HepG2 (cell line): ENCODE data around the gene LHB. TPM values are rescaled to one million over a fixed set of nuclear protein-coding genes. Genes with fewer than 3 reads are reported as not detected.
A peak's percentile ranks its signal among the peaks of the same experiment; 100 is the strongest.

Experiments
- ATAC-seq: fragments of 200-7000 bp; cut with Tn5 transposase; 3 replicates; pipeline ENCODE4 v1.9.1; 2020; ENCODE audit warnings: mild to moderate bottlenecking, moderate library complexity
- BruUV-seq: library from RNA; stranded (reverse); fragments of 400-500 nt; replicated peaks from 2 replicates; lab custom pipeline; 2021; lab: Mats Ljungman, UMichigan
- CTCF ChIA-PET: fragments of 300-600 bp; formaldehyde crosslinking; extraction: SDS; loops from one replicate; lab custom pipeline; 2021; ENCODE audit warnings: low total read pairs, inconsistent platforms, low intra/inter-chr PET ratio; lab: Yijun Ruan, JAX
- POLR2A ChIA-PET: fragments of 350-600 bp; sonication (Branson Sonifier 250); formaldehyde crosslinking; loops from one replicate; lab custom pipeline; 2020; ENCODE audit warnings: antibody characterized with exemption, inconsistent platforms; lab: Yijun Ruan, JAX
- DNase-seq: peaks from one replicate; pipeline ENCODE4 v3.0.0-alpha.2; 2015; ENCODE audit warnings: low spot score
- FAIRE-seq: peaks from 3 replicates; lab custom pipeline; 2011; peaks lifted over from hg19 to GRCh38; lab: Jason Lieb, UNC
- H2AFZ ChIP-seq: one replicate; pipeline ENCODE4 v1.6.1; 2011; ENCODE audit warnings: low read length, inconsistent platforms
- H3K27ac ChIP-seq: fragments of 300-600 bp; 3 replicates; pipeline ENCODE4 v1.8.0; 2011; ENCODE audit warnings: mixed run types, mild to moderate bottlenecking, mixed read lengths, low read length, inconsistent platforms; ENCODE audit not compliant: insufficient read depth; ENCODE audit errors: extremely low read length
- H3K27me3 ChIP-seq, 2 experiments: fragments of 200-600 bp in 1 of 2; 2 replicates in 1 of 2; 3 replicates in 1 of 2; pipeline versions ENCODE4 v1.6.0 to v1.8.0; 2011; ENCODE audit warnings: low read length in 2 of 2, mild to moderate bottlenecking in 2 of 2, moderate library complexity in 2 of 2, inconsistent platforms in 1 of 2; ENCODE audit not compliant: insufficient read depth in 2 of 2, control insufficient read depth in 1 of 2
- H3K36me3 ChIP-seq, 2 experiments: fragments of 200-600 bp in 1 of 2; replicated peaks in 1 of 2; 2 replicates in 1 of 2; 3 replicates in 1 of 2; pipeline versions ENCODE4 v1.5.1 to v1.8.0; 2011; ENCODE audit warnings: low read length in 2 of 2, inconsistent platforms in 1 of 2; ENCODE audit not compliant: insufficient read depth in 2 of 2, control insufficient read depth in 1 of 2
- H3K4me1 ChIP-seq: 2 replicates; pipeline ENCODE4 v1.5.1; 2012; ENCODE audit warnings: low read length, inconsistent platforms; ENCODE audit not compliant: insufficient read depth
- H3K4me2 ChIP-seq: 2 replicates; pipeline ENCODE4 v1.6.0; 2011; ENCODE audit warnings: low read depth, low read length, inconsistent platforms
- H3K4me3 ChIP-seq, 3 experiments: fragments of 200-600 bp in 1 of 3; sonication (generic), shearing (Covaris generic) in 1 of 3; replicated peaks in 1 of 3; 2 replicates each; pipeline ENCODE4 v1.5.1; 2011 to 2016; ENCODE audit warnings: low read length in 3 of 3, inconsistent platforms in 2 of 3, low read depth in 2 of 3, mild to moderate bottlenecking in 2 of 3, control low read depth in 1 of 3, mixed read lengths in 1 of 3; ENCODE audit not compliant: insufficient read depth in 1 of 3
- H3K79me2 ChIP-seq: one replicate; pipeline ENCODE4 v1.6.1; 2011; ENCODE audit warnings: low read length, inconsistent platforms; ENCODE audit not compliant: insufficient read depth
- H3K9ac ChIP-seq: 2 replicates; pipeline ENCODE4 v1.6.0; 2011; ENCODE audit warnings: mild to moderate bottlenecking, low read depth, low read length, inconsistent platforms; ENCODE audit not compliant: insufficient read depth
- H3K9me3 ChIP-seq: 2 replicates; pipeline ENCODE4 v1.5.1; 2012; ENCODE audit warnings: mild to moderate bottlenecking, low read length
- H4K20me1 ChIP-seq: 2 replicates; pipeline ENCODE4 v1.6.0; 2011; ENCODE audit warnings: inconsistent platforms, mild to moderate bottlenecking, low read length, moderate library complexity; ENCODE audit not compliant: insufficient read depth
- AGO2 ChIP-seq: fragments of 200-400 bp; formaldehyde crosslinking; optimal IDR thresholded peaks from 2 replicates; pipeline ENCODE3; 2017; ENCODE audit warnings: mild to moderate bottlenecking, low read depth, low read length, moderate library complexity
- CHD2 ChIP-seq: IDR thresholded peaks from 2 replicates; pipeline ENCODE4 v1.6.1; 2011; ENCODE audit warnings: low read depth, low read length, improper control_type of control experiment
- HIVEP1 ChIP-seq: sonication (generic); formaldehyde crosslinking; IDR thresholded peaks from 2 replicates; pipeline ENCODE4 v1.4.0; 2020; ENCODE audit warnings: mild to moderate bottlenecking, missing genetic modification reagents
- HNRNPK ChIP-seq: fragments of 200-400 bp; formaldehyde crosslinking; IDR thresholded peaks from 2 replicates; pipeline ENCODE4 v1.6.1; 2018; ENCODE audit warnings: low read length, low read depth, moderate library complexity, mild to moderate bottlenecking; ENCODE audit not compliant: poor library complexity, severe bottlenecking
- KLF12 ChIP-seq: sonication (generic); formaldehyde crosslinking; IDR thresholded peaks from 2 replicates; pipeline ENCODE4 v1.4.0; 2020; ENCODE audit warnings: missing genetic modification reagents, borderline replicate concordance
- MAZ ChIP-seq, 2 experiments: sonication (generic) in 1 of 2; formaldehyde crosslinking in 1 of 2; IDR thresholded peaks; 2 replicates each; pipeline versions ENCODE4 v1.5.0 to v1.6.1; 2012 to 2020; ENCODE audit warnings: low read depth in 2 of 2, mild to moderate bottlenecking in 2 of 2, borderline replicate concordance in 1 of 2, improper control_type of control experiment in 1 of 2, low read length in 1 of 2, missing genetic modification reagents in 1 of 2, moderate library complexity in 1 of 2
- NBN ChIP-seq: fragments of 450-650 bp; conservative IDR thresholded peaks from 2 replicates; pipeline ENCODE4 v1.6.1; 2017
- NCOA5 ChIP-seq: sonication (generic); formaldehyde crosslinking; IDR thresholded peaks from 2 replicates; pipeline ENCODE4 v1.4.0; 2020; ENCODE audit warnings: missing genetic modification reagents
- SKI ChIP-seq: fragments of 450-650 bp; IDR thresholded peaks from one replicate; pipeline ENCODE4 v1.6.1; 2018; ENCODE audit warnings: mild to moderate bottlenecking; ENCODE audit not compliant: partially characterized antibody
- SMAD1 ChIP-seq: sonication (generic); formaldehyde crosslinking; IDR thresholded peaks from 2 replicates; pipeline ENCODE4 v1.4.0; 2020; ENCODE audit warnings: missing genetic modification reagents, low read depth, mild to moderate bottlenecking, borderline replicate concordance
- SP4 ChIP-seq: sonication (generic); formaldehyde crosslinking; IDR thresholded peaks from 2 replicates; pipeline ENCODE4 v1.8.1; 2023; ENCODE audit warnings: mild to moderate bottlenecking, missing genetic modification reagents
- SPEN ChIP-seq: sonication (generic); formaldehyde crosslinking; IDR thresholded peaks from 2 replicates; pipeline ENCODE4 v1.5.1; 2020; ENCODE audit warnings: low read depth, mild to moderate bottlenecking, missing genetic modification reagents
- YEATS2 ChIP-seq: sonication (generic); formaldehyde crosslinking; IDR thresholded peaks from 2 replicates; pipeline ENCODE4 v1.4.0; 2020; ENCODE audit warnings: missing genetic modification reagents, borderline replicate concordance
- ZBTB7B ChIP-seq: sonication (generic); formaldehyde crosslinking; IDR thresholded peaks from 2 replicates; pipeline ENCODE4 v1.4.0; 2020; ENCODE audit warnings: missing genetic modification reagents
- ZFP90 ChIP-seq: sonication (generic); formaldehyde crosslinking; IDR thresholded peaks from 2 replicates; pipeline ENCODE4 v1.8.0; 2022; ENCODE audit warnings: missing genetic modification reagents, mild to moderate bottlenecking, inconsistent platforms, borderline replicate concordance
- ZNF264 ChIP-seq: sonication (generic); formaldehyde crosslinking; IDR thresholded peaks from 2 replicates; pipeline ENCODE4 v1.4.0; 2020; ENCODE audit warnings: missing genetic modification reagents
- ZNF619 ChIP-seq: sonication (generic); formaldehyde crosslinking; IDR thresholded peaks from 2 replicates; pipeline ENCODE4 v1.4.0; 2020; ENCODE audit warnings: mild to moderate bottlenecking, missing genetic modification reagents
- ZNF788 ChIP-seq: sonication (generic); formaldehyde crosslinking; IDR thresholded peaks from 2 replicates; pipeline ENCODE4 v1.5.0; 2020; ENCODE audit warnings: mild to moderate bottlenecking, missing genetic modification reagents, borderline replicate concordance
- WGBS: methylation state at CpG from one replicate; pipeline ENCODE4 v1.1.6; 2017; ENCODE audit warnings: low lambda C conversion rate; 5-methylcytosine and 5-hydroxymethylcytosine counted together
- in situ Hi-C: cut with HindIII; loops from 2 replicates; pipeline ENCODE4 v1.10.0; 2017; ENCODE audit warnings: low pct_unique_long_range_greater_than_20kb; ENCODE audit not compliant: extremely low pct_ligation_motif_present
- intact Hi-C: fragments of 100-400 bp; cut with micrococcal nuclease; formaldehyde crosslinking; loops from one replicate; pipeline ENCODE4 v1.10.0; 2022; ENCODE audit not compliant: unreplicated experiment
- polyA plus RNA-seq, 8 experiments: library from polyadenylated mRNA; depleted of rRNA in 3 of 8; stranded (reverse) in 7 of 8; unstranded in 1 of 8; fragments of >200 nt; fragmentation: Illumina TruSeq in 4 of 8; extraction: Trizol in 4 of 8; gene quantifications; 2 replicates each; pipeline versions ENCODE4 v1.2.1 to v1.2.3, GENCODE V29; 2011 to 2016; ENCODE audit warnings: low read depth in 4 of 8, missing spikeins in 1 of 8, mixed read lengths in 1 of 8; ENCODE audit not compliant: insufficient read depth in 1 of 8
- total RNA-seq, 5 experiments: library from RNA; depleted of rRNA; stranded (reverse); fragments of >200 nt; fragmentation: Illumina TruSeq; extraction: Trizol; gene quantifications; 2 replicates each; pipeline ENCODE4 v1.2.3, GENCODE V29; 2016; ENCODE audit warnings: low read depth in 1 of 5
- TF ChIP-seq, protein P1 (sequence below): IDR thresholded peaks from 2 replicates; pipeline ENCODE4 v1.6.1; 2016; ENCODE audit warnings: mild to moderate bottlenecking
- TF ChIP-seq, protein P2 (sequence below): sonication (generic); formaldehyde crosslinking; IDR thresholded peaks from 2 replicates; pipeline ENCODE4 v1.8.0; 2022; ENCODE audit warnings: missing genetic modification reagents, low read depth, mild to moderate bottlenecking, borderline replicate concordance
- TF ChIP-seq, protein P3 (sequence below): sonication (generic); formaldehyde crosslinking; IDR thresholded peaks from 2 replicates; pipeline ENCODE4 v1.5.0; 2020; ENCODE audit warnings: mild to moderate bottlenecking, missing genetic modification reagents, moderate library complexity

The LHB gene
- total and polyA plus RNA-seq, 2 of the 13 experiments (the other 11 are each of a cell fraction or from before 2014, with no cell fraction given), result not detected

DNA sequence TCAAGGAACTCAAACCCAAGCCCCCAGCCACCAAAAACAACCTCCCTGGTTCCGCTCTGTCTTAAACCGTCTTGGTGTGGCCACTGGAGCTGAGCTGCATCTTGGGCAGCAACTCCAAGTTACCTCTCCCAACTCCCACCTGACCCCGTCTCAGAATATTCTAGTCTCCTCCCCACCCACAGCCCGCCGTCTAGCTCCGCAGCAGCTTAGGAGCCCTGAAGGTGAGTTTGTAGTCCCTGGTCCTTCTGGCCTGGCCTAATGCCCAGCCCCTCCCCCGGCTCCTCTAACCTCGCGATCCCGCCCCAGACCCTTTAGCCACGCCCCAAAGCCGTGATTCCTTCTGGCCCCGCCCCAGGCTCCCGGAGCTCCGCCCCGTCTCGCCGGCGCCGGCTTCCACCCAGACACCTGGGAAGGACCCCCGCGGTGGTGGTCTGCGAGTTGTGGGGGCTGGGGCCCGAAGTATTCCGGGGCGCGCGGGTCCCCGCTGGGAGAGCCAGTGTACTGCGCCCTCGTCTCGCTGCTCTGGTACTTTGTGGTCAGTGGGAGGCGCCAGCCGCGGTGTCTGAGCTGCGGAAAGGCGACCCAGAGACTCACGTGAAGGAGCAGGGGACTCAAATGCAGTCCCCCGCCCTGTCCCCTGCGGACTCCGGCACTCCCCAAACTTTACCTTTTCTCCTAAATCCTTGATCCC lies 2.5 kb upstream of the LHB start:
- Histone ChIP-seq H3K4me2 (peak overlapping the region; percentile 98), H3K4me1 (peaks cover 27% of the 10 kb centered on the region), H4K20me1 (no peaks in the 10 kb centered on the region), H3K36me3 (peaks cover 4 to 13% of the 10 kb centered on the region in 2 experiments; a peak in 4 of 5 replicates), H2AFZ (no peak overlapping the region), H3K27ac (no peak overlapping the region), H3K9me3 (no peaks in the 10 kb centered on the region), H3K27me3 (peaks cover 0 to 25% of the 10 kb centered on the region in 2 experiments; a peak in 3 of 5 replicates), H3K9ac (peak overlapping the region; percentile 54; the same call in 1 of the 2 replicates), H3K4me3 (peak overlapping the region; percentile 53 to 63 (median 61)), H3K79me2 (no peaks in the 10 kb centered on the region)
- no TSS peak for BruUV-seq
- POLR2A ChIA-PET, result interaction anchor here (0.8 to 2.9 kb wide), 4 partner anchors 14 to 106 kb away, joined by 3 to 21 read pairs (median 4); partner anchors contain the start of genes GYS1 and RUVBL2
- CTCF ChIA-PET, result no interaction called here
- peak; percentile 67 for DNase-seq
- intact Hi-C loops (no loop called here), in situ Hi-C loops (no loop called here)
- FAIRE-seq, result no peak
- WGBS, result 9% methylated on average over 19 of the region's 41 CpGs
- ATAC-seq, result peak; percentile 71
- TF ChIP-seq ZNF788 (CRISPR knock-in tag) (peak; percentile 49; the same call in 1 of the 2 replicates), YEATS2 (CRISPR knock-in tag) (no peak), ZNF619 (no peak), ZFP90 (CRISPR knock-in tag) (no peak), NCOA5 (CRISPR knock-in tag) (no peak), ZNF264 (CRISPR knock-in tag) (no peak), AGO2 (peak; percentile 46), SPEN (CRISPR knock-in tag) (no peak), MAZ (IDR thresholded peaks at IDR 0.05; ENCODE audit: borderline replicate concordance, low read depth, low read length) (0 out of 2 replicates have a peak, but pooled peaks have one; percentile 18), MAZ (CRISPR knock-in tag; IDR thresholded peaks at IDR 0.05; ENCODE audit: low read depth) (no peak), HNRNPK (peak; percentile 39), KLF12 (CRISPR knock-in tag) (no peak), NBN (no peak), SMAD1 (CRISPR knock-in tag) (0 out of 2 replicates have a peak, but pooled peaks have one; percentile 14), ZBTB7B (CRISPR knock-in tag) (no peak), SKI (peak; percentile 50), SP4 (CRISPR knock-in tag) (peak; percentile 49; the same call in 1 of the 2 replicates), CHD2 (peak; percentile 73; the same call in 1 of the 2 replicates), HIVEP1 (CRISPR knock-in tag) (no peak)
- TF ChIP-seq, protein P1, sequence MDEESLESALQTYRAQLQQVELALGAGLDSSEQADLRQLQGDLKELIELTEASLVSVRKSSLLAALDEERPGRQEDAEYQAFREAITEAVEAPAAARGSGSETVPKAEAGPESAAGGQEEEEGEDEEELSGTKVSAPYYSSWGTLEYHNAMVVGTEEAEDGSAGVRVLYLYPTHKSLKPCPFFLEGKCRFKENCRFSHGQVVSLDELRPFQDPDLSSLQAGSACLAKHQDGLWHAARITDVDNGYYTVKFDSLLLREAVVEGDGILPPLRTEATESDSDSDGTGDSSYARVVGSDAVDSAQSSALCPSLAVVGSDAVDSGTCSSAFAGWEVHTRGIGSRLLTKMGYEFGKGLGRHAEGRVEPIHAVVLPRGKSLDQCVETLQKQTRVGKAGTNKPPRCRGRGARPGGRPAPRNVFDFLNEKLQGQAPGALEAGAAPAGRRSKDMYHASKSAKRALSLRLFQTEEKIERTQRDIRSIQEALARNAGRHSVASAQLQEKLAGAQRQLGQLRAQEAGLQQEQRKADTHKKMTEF (CRISPR knock-in tag), result 0 out of 2 replicates have a peak, but pooled peaks have one; percentile 24
- TF ChIP-seq, protein P2, sequence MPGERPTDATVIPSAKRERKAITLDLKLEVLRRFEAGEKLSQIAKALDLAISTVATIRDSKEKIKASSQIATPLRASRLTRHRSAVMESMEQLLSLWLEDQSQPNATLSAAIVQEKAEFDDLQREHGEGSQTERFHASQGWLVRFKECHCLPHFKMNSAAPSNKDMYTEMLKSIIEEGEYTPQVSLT (CRISPR knock-in tag), result no peak
- TF ChIP-seq, protein P3, sequence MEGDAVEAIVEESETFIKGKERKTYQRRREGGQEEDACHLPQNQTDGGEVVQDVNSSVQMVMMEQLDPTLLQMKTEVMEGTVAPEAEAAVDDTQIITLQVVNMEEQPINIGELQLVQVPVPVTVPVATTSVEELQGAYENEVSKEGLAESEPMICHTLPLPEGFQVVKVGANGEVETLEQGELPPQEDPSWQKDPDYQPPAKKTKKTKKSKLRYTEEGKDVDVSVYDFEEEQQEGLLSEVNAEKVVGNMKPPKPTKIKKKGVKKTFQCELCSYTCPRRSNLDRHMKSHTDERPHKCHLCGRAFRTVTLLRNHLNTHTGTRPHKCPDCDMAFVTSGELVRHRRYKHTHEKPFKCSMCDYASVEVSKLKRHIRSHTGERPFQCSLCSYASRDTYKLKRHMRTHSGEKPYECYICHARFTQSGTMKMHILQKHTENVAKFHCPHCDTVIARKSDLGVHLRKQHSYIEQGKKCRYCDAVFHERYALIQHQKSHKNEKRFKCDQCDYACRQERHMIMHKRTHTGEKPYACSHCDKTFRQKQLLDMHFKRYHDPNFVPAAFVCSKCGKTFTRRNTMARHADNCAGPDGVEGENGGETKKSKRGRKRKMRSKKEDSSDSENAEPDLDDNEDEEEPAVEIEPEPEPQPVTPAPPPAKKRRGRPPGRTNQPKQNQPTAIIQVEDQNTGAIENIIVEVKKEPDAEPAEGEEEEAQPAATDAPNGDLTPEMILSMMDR (CRISPR knock-in tag), result peak; percentile 52
